Activated CD4-positive, alpha-beta T cell treated with anti-CD3 and anti-CD28 coated beads for 48 hours (primary cell): ENCODE results near the gene ANO7.

Experiments
- DNase-seq: peaks from one replicate; pipeline ENCODE4 v3.0.0-alpha.2; 2020

Gene ANO7

GRCh38 chr2:241188361-241189092 is at the start of gene ANO7:
Gene ANO7 (plus strand): TSS chr2:241188677. CDS start chr2:241190064, 1,387 bp downstream.
- no peak for DNase-seq

- DNase-seq, result no peak
Measured at GRCh38 chr2:241139531-241140444, 48.7 kb upstream of the ANO7 start.

- no peak for DNase-seq
Measured at GRCh38 chr2:241140445-241140840, 48.0 kb upstream of the ANO7 start.

GRCh38 chr2:241141214-241141770 is 47.2 kb upstream of the ANO7 start:
- no peak for DNase-seq

- DNase-seq, result no peak
Measured at GRCh38 chr2:241142063-241142462, 46.4 kb upstream of the ANO7 start.

GRCh38 chr2:241142593-241142992 is 45.9 kb upstream of the ANO7 start:
- DNase-seq, result no peak

- DNase-seq, result no peak
Measured at GRCh38 chr2:241146286-241146685, 42.2 kb upstream of the ANO7 start.

GRCh38 chr2:241147336-241147735 is 41.1 kb upstream of the ANO7 start:
- no peak for DNase-seq

- no peak for DNase-seq
Measured at GRCh38 chr2:241148239-241148638, 40.2 kb upstream of the ANO7 start.

- DNase-seq, result peak; percentile 97
Measured at GRCh38 chr2:241148891-241149674, 39.4 kb upstream of the ANO7 start, which contains the start of gene PASK. Gene PASK (minus strand): TSS chr2:241149472. CDS start chr2:241143032, 6,440 bp downstream.

GRCh38 chr2:241149675-241149924 is 38.9 kb upstream of the ANO7 start:
- DNase-seq, result no peak

GRCh38 chr2:241149925-241150659 is 38.4 kb upstream of the ANO7 start, which contains the start of gene PPP1R7:
Gene PPP1R7 (plus strand): TSS chr2:241150467. CDS start chr2:241150496, 29 bp downstream.
- peak; percentile 97 for DNase-seq

- DNase-seq, result no peak
Measured at GRCh38 chr2:241150660-241151530, 37.6 kb upstream of the ANO7 start.

- DNase-seq, result no peak
Measured at GRCh38 chr2:241151934-241152660, 36.4 kb upstream of the ANO7 start.

- DNase-seq, result peak; percentile 31
Measured at GRCh38 chr2:241153616-241154015, 34.9 kb upstream of the ANO7 start.

- DNase-seq, result peak; percentile 63
Measured at GRCh38 chr2:241154915-241155314, 33.6 kb upstream of the ANO7 start.

GRCh38 chr2:241155936-241156335 is 32.5 kb upstream of the ANO7 start:
- DNase-seq, result no peak

GRCh38 chr2:241156971-241157441 is 31.5 kb upstream of the ANO7 start:
- DNase-seq, result no peak

GRCh38 chr2:241157841-241158545 is 30.5 kb upstream of the ANO7 start:
- no peak for DNase-seq

- DNase-seq, result no peak
Measured at GRCh38 chr2:241158546-241158900, 30.0 kb upstream of the ANO7 start.
